HG03066 (cell line): ENCODE data around the gene MRPS2.
"Not testable (repeated sequence)": the region's sequence is repeated elsewhere in the genome, so short reads cannot be mapped to it uniquely, and the experiment has no call there.

Experiments used
- ATAC-seq: cut with Tn5 transposase; IDR thresholded peaks from one replicate; pipeline ENCODE4 v1.9.1; 2021; ENCODE audit warnings: low read depth; ENCODE audit not compliant: unreplicated experiment

The MRPS2 gene

DNA sequence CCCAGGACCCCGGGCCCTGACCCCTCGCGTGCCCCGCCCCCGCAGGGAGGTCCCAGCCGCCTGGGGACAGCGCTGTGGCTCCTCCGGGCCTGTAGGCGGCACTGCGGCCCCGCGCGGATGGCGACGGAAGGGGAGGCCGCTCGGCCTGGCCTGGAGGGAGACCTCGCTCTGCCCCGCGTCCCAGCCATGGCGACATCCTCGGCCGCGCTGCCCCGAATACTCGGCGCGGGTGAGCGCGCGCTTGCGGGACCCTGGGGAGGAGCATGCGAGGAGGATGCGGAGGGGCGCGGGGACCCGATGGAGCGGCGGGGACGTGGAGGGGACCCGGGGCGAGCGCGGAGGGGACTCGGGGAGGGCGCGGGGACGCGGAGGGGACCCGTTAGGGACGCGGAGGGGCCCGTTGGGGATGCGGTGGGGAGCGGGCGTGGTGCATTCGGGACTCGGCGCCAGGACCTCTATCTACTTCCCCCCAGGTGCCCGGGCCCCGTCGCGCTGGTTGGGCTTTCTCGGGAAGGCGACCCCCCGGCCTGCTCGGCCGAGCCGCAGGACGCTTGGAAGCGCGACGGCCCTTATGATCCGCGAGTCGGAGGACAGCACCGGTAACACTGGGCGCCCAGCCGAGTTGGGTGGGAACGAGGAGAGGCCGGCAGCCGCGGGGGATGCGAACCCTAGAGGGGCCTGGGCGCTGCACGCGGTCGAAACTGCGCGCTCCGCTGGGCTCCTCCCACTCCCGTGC is at the start of gene MRPS2:
Gene MRPS2 (plus strand): TSS at position 158 of the 736 bp plus-strand sequence. CDS start 29 bp downstream, at position 187.
- peak; percentile 75 for ATAC-seq

DNA sequence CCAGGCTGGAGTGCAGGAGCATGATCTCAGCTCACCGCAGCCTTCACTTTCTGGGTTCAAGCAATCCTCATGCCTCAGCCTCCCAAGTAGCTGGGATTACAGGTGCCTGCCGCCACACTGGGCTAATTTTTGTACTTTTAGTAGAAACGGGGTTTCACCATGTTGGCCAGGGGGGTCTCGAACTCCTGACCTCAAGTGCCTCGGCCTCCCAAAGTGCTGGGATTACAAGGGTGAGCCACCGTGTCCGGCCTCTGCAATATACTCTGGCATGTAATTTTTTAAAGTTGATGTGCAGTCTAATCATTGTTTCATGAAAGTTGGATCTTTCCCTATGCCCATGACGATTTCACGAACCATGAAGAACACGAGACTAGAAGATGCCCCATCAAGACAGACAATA is 49.5 kb upstream of the MRPS2 start:
- ATAC-seq, result no peak

DNA sequence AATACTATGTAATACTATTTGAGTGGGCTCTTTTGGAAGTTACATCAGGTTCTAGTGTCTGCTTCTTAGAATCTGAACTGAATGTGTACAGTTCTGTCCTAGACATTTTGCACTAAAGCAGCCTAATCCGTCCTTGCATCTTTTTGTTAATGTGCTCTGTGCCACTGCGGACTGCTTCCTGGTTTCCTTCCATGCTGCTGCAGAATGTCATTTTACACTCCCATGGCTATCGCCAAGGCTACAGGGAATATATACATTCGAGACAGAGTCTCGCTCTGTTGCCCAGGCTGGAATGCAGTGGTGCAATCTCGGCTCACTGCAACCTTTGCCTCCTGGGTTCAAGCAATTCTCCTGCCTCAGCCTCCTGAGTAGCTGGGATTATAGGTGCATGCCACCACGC is 48.6 kb upstream of the MRPS2 start:
- not testable (repeated sequence) for ATAC-seq

DNA sequence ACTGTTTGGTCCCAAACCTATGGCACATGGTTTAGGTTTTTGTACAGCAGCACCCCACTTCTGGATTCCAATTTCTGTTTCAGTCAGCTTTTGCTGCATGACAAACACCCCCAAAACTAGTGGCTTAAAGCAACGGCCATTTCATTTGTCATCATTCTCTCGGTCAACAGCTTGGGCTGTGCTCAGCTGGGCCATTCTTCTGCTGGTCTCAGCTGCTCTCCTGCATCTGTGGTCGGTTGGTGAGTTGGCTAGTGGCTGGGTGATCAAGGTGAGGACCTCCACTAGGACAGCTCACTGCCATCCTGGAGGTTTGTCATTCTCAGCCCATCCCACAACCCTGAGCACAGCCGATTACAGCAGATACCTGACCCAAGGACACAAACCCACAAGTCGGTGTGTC is 45.7 kb upstream of the MRPS2 start:
- ATAC-seq, result no peak

- no peak for ATAC-seq
Observed at GRCh38 chr9:135455401-135456030, 45.0 kb upstream of the MRPS2 start.

DNA sequence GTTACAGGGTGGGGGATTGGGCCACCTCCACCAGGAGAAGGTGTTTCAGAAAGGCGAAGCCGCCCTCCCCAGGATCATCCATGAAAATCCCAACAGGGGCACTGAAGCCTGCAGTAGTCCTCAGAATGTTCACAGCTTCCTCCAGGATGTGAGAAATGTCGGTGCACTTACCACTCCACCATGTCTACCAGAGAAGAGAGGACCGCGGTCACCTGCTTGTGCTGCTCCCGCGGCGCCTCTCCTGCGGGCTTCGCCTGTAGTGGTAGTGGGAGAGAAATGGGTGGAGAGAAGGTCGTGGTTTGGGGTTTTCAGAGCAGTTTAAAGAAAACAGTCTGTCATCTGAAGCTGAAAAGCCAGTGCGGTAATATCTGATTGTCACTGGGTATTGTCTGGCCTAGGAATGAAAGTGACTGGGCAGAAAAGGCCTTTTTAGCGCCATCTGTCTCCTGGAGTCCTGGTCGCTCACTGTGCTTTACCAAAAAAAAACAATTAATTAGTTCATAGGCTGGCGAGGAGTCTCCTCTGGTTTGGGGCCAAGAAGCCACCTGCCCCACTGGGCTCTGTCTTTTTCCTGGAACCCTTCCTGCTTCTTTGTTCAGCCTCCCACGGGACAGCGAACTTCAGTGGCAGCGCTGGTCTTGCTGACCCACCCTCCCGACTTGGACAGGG is 43.9 kb upstream of the MRPS2 start:
- no peak for ATAC-seq

GRCh38 chr9:135458478-135458877 is 42.0 kb upstream of the MRPS2 start:
- ATAC-seq, result not testable (repeated sequence)

DNA sequence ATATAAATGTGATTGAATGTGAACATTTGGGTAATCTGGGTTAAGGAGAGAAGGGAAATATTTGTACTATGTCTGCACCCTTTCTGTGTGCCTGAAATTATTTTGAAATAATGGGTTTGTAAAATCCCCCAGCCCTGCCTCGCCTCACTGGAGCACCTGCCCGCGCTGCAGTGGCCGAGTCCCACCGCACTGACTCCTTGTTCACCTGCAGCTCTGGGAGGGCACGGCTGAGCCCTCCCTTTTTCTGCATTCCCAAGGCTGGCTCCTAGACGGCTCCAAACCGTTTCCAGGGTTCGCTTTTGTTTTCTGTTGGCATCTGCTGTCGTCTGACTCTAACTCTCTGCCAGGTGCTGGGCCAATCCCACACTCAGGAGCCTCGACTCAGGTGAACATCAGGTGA is 38.5 kb upstream of the MRPS2 start:
- ATAC-seq, result no peak

DNA sequence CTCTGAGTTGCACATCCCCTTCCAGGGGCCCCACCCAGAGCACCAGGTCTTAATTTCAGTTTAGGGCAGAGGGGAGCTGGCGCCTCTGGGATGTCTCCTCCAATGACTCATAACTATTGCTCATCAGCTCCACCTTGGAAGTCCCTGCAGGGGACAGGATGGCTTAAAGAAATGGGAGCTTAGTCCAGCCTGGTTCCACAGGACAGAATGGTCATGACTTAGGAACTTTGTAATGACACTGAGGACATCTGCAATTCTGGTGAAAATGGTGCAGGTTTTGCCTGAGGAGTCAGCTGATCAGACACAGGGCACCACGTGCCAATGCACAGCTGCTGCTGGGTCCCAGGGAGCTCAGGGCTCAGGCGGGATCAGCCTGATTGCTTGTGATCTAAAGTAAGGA is 37.3 kb upstream of the MRPS2 start:
- no peak for ATAC-seq

DNA sequence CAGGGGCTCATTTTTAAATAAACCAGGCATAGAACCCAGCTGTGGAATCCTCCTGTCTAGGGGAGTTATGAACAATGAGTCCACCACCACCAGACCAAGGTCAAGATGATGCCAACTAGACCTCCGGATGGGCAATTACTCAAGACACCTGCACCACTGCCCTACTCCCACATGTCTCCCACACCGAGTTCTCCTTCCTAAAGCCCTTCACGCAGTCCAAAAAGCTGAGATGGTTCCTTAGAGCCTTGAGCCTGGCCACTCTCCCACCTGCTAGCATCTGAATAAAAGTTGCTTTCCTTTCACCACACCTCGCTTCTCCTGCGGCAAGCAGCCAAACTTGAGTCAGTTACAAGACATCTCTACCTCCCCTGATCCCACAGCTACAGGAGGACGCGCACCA is 36.3 kb upstream of the MRPS2 start:
- ATAC-seq, result no peak

GRCh38 chr9:135468854-135469521 is 31.5 kb upstream of the MRPS2 start:
- ATAC-seq, result no peak

GRCh38 chr9:135471791-135472640 is 28.5 kb upstream of the MRPS2 start:
- ATAC-seq, result no peak

DNA sequence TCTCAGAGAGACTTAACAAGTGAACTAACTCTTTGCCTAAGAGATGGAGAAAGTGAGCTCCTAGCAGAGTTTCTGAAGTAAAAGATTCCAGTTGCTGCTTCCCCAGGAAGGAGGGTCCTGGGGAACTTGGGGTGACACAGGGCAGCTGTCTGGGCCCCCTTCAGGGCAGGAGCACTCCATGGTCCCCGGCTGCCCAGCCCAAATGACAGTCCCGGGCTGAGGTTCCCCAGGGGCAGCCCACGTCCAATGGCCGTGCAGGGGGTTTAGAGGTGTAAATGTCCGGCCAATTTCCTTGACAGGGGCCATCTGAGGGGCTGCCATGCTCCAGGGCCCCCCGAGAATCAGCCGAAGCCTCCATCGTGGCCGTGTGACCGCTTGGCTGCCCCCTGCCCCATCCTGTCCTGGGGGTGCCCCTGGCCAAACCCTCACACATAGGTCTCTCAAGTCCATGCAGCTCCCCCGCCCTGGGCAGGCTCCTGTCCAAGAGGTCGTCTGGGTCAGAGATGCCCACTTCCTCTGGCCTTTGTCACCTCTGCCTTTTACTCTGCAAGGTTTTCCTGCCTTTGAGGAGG is 26.4 kb upstream of the MRPS2 start:
- ATAC-seq, result no peak

DNA sequence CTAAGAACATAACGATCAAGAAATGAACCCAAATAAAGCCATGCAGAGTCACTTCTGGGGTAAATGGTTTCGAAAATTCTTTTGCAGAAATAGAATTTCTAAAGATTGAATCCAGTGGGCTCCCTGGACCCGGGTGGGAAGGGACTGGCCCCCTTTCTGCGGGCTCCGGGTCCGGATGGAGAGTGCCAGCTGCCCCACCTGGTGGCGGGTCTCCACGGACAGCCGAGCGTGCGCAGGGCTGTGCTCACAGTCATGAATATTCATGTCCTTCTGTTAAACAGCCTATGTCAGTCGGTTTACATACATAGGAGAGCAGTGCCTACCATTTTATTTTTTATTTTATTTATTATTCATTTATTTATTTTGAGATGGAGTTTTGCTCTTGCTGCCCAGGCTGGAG is 25.6 kb upstream of the MRPS2 start:
- no peak for ATAC-seq

- ATAC-seq, result no peak
Observed at GRCh38 chr9:135476561-135477355, 23.7 kb upstream of the MRPS2 start.

DNA sequence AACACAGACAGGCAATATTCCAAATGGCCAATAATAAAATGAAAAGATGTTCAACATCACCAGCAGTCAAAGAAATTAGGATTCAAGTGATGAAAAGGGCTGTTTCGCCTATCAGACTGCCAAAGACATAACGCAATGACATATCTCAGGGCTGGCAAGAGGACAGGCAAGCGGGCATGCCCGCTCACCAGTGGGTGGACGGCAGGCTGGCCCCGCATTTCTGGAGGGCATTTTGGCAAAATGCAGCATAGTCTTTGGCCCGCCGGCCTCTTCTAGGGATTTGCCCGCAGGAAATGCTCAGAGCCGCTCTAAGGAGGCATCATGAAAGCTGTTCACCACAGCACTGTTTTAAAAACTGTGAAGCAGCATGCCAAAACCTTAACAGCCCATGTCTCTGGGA is 22.3 kb upstream of the MRPS2 start:
- ATAC-seq, result no peak

DNA sequence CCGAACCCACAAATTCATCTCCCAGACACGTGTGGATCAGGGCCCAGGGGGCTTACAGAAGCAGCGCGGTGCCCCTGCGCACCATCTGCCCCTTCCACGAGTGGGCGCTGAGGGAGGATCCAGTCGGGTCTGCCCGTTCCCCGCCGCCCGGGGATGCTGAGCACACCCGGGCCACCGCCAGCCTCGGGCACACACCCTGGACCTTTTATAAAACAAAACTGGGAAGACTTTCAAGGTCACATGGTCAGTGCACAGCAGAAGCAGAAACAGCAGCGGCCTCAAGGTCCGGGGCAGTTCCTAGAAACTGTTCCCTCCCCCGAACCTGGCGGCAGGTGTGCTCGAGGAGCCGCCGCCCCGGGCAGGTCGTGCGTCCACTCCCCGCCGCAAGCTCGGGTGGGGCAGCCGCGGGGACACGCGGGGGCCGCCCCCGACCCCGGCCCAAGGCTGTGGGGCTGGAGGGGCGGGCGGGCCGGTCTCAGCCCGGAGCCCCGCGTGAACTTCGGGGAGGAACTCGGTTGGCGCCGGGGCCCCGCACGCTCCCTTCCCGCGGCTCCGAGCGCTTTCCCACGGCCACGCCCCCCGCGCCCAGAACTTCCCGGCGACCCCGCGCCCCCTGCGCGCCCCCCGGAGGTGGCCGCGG is 21.5 kb upstream of the MRPS2 start:
- ATAC-seq, result no peak

- ATAC-seq, result no peak
Observed at GRCh38 chr9:135479469-135480052, 20.9 kb upstream of the MRPS2 start, which contains the start of gene PPP1R26. Gene PPP1R26, plus strand, starts transcription at chr9:135479782. Its CDS starts 4,729 bp downstream, at chr9:135484511.
